Measurements from ENCODE around the gene RAE1. TPM values are rescaled to one million over a fixed set of nuclear protein-coding genes. Genes with fewer than 3 reads are reported as not detected.

The RAE1 gene
- total RNA-seq, 1 experiment from 2014 or later = 34.5 TPM

DNA sequence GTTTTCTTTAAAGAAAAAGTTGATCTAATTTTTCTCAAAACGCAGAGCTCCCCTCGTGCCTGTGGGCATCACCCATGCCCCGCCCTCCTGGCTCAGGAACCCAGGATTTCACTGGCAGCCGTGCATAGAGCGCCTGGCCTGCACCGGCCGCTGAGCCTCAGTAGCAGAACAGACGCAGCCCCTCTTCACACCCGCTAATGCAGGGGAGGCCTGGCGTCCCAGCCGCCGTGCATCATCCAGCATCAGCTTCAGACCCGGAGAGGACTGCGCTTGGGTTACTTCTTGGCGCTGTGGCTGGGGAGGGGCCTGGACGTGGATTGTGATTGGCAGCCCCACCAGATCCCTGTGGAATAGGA, 58.2 kb downstream of the RAE1 start:
- no TSS peak for BruUV-seq (replicated peaks)
- Histone ChIP-seq H3K27ac (ENCODE audit: low read length) (no peak overlapping the region), H3K27me3 (ENCODE audit: control insufficient read depth, insufficient read depth, low read length) (no peaks in the 10 kb centered on the region), H3K9me3 (ENCODE audit: control insufficient read depth, insufficient read depth, low read depth, low read length) (no peaks in the 10 kb centered on the region), H3K36me3 (ENCODE audit: control insufficient read depth, insufficient read depth, low read length) (no peaks in the 10 kb centered on the region), H3K4me3 (ENCODE audit: low read depth in 2 of 2, low read length in 2 of 2) (no peak overlapping the region), H3K4me1 (ENCODE audit: control insufficient read depth, insufficient read depth, low read length) (no peaks in the 10 kb centered on the region)
- CTCF ChIA-PET = no interaction called here
- in situ Hi-C loops (cut with HindIII; ENCODE audit: low pct_unique_long_range_greater_than_20kb, low sequenced_read_pairs) (no loop called here), intact Hi-C loops (cut with micrococcal nuclease; ENCODE audit: unreplicated experiment) (no loop called here)
- POLR2A ChIA-PET = no interaction called here
- no peak for DNase-seq (ENCODE audit: low read depth, low spot score)
- no peak for ATAC-seq
- TF ChIP-seq, protein P1, sequence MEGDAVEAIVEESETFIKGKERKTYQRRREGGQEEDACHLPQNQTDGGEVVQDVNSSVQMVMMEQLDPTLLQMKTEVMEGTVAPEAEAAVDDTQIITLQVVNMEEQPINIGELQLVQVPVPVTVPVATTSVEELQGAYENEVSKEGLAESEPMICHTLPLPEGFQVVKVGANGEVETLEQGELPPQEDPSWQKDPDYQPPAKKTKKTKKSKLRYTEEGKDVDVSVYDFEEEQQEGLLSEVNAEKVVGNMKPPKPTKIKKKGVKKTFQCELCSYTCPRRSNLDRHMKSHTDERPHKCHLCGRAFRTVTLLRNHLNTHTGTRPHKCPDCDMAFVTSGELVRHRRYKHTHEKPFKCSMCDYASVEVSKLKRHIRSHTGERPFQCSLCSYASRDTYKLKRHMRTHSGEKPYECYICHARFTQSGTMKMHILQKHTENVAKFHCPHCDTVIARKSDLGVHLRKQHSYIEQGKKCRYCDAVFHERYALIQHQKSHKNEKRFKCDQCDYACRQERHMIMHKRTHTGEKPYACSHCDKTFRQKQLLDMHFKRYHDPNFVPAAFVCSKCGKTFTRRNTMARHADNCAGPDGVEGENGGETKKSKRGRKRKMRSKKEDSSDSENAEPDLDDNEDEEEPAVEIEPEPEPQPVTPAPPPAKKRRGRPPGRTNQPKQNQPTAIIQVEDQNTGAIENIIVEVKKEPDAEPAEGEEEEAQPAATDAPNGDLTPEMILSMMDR (IDR thresholded peaks at IDR 0.05) = no peak
- TF ChIP-seq SIN3A (IDR thresholded peaks at IDR 0.05; ENCODE audit: borderline replicate concordance, insufficient read depth, low read depth, low read length) = no peak
- TF ChIP-seq TCF7L2 (IDR thresholded peaks at IDR 0.05; ENCODE audit: low read depth, low read length) = no peak
- TF ChIP-seq, protein P2, sequence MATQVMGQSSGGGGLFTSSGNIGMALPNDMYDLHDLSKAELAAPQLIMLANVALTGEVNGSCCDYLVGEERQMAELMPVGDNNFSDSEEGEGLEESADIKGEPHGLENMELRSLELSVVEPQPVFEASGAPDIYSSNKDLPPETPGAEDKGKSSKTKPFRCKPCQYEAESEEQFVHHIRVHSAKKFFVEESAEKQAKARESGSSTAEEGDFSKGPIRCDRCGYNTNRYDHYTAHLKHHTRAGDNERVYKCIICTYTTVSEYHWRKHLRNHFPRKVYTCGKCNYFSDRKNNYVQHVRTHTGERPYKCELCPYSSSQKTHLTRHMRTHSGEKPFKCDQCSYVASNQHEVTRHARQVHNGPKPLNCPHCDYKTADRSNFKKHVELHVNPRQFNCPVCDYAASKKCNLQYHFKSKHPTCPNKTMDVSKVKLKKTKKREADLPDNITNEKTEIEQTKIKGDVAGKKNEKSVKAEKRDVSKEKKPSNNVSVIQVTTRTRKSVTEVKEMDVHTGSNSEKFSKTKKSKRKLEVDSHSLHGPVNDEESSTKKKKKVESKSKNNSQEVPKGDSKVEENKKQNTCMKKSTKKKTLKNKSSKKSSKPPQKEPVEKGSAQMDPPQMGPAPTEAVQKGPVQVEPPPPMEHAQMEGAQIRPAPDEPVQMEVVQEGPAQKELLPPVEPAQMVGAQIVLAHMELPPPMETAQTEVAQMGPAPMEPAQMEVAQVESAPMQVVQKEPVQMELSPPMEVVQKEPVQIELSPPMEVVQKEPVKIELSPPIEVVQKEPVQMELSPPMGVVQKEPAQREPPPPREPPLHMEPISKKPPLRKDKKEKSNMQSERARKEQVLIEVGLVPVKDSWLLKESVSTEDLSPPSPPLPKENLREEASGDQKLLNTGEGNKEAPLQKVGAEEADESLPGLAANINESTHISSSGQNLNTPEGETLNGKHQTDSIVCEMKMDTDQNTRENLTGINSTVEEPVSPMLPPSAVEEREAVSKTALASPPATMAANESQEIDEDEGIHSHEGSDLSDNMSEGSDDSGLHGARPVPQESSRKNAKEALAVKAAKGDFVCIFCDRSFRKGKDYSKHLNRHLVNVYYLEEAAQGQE (IDR thresholded peaks at IDR 0.05; ENCODE audit: insufficient read depth in 1 of 2, low read depth in 2 of 2, low read length in 1 of 2) = no peak
- no peak for TF ChIP-seq POLR2AphosphoS5 (IDR thresholded peaks at IDR 0.05; ENCODE audit: low read depth, low read length)

DNA sequence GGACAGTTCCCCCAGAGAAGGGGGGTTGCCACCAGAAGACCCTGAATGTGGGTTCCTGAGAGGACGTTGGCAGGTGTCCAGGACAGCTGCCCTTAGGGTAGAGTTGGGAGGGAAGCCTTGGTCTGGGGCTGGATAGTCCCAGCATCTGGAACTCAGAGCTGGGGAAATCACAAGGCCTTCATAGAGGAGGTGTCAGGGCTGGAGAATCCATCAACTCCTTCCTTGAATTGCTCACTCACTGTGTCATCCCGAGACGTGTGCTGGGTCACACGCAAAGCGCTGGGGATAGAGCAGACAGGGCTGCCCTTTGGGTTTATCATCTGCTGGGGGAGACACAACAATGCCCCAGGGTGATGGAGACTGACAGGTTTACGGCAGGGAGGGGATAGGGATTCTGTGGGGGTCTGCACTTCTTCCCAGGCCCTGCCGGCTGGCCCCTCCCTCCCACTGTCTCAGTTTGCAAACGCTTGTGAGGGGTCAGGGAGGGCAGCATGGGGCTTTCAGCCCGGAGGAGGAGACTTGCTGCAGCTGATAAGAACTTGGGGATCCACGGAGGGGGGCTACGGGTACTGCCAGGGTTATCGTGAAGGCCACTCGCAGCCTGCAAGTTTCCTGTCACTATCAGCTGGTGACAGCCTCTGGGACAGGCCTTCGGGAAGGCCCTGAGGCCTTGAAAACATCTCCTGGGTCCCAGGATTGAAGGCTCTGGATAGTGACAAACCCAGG, 58.8 kb downstream of the RAE1 start:
- ChIA-PET CTCF (no interaction called here), POLR2A (no interaction called here)
- H3K27ac ChIP-seq (ENCODE audit: low read length) = no peak overlapping the region
- H3K27me3 ChIP-seq (ENCODE audit: control insufficient read depth, insufficient read depth, low read length) = no peaks in the 10 kb centered on the region
- TF ChIP-seq TCF7L2 (IDR thresholded peaks at IDR 0.05; ENCODE audit: low read depth, low read length) = no peak
- no peak for TF ChIP-seq SIN3A (IDR thresholded peaks at IDR 0.05; ENCODE audit: borderline replicate concordance, insufficient read depth, low read depth, low read length)
- TF ChIP-seq, protein P1 (IDR thresholded peaks at IDR 0.05) = no peak
- no peak for TF ChIP-seq POLR2AphosphoS5 (IDR thresholded peaks at IDR 0.05; ENCODE audit: low read depth, low read length)
- TF ChIP-seq, protein P2 (IDR thresholded peaks at IDR 0.05; ENCODE audit: insufficient read depth in 1 of 2, low read depth in 2 of 2, low read length in 1 of 2) = no peak
- no peaks in the 10 kb centered on the region for H3K9me3 ChIP-seq (ENCODE audit: control insufficient read depth, insufficient read depth, low read depth, low read length)
- ATAC-seq = no peak
- intact Hi-C loops (cut with micrococcal nuclease; ENCODE audit: unreplicated experiment) (no loop called here), in situ Hi-C loops (cut with HindIII; ENCODE audit: low pct_unique_long_range_greater_than_20kb, low sequenced_read_pairs) (no loop called here)
- H3K4me3 ChIP-seq (ENCODE audit: low read depth in 2 of 2, low read length in 2 of 2) = no peak overlapping the region
- no TSS peak for BruUV-seq (replicated peaks)
- H3K36me3 ChIP-seq (ENCODE audit: control insufficient read depth, insufficient read depth, low read length) = no peaks in the 10 kb centered on the region
- no peak for DNase-seq (ENCODE audit: low read depth, low spot score)
- H3K4me1 ChIP-seq (ENCODE audit: control insufficient read depth, insufficient read depth, low read length) = no peaks in the 10 kb centered on the region
